ENCODE measurements around the gene IGHMBP2. TPM values are rescaled to one million over a fixed set of nuclear protein-coding genes. Genes with fewer than 3 reads are reported as not detected.
A peak's percentile ranks its signal among the peaks of the same experiment; 100 is the strongest.

The IGHMBP2 gene
- total RNA-seq, 1 donor: 10.9 TPM

GRCh38 chr11:68924073-68924925, 20.6 kb downstream of the IGHMBP2 start:
- Histone ChIP-seq H3K36me3 (ENCODE audit: insufficient read depth, low read length) (peaks cover 52% of the 10 kb centered on the region), H2AFZ (ENCODE audit: low read length) (no peak overlapping the region), H3K4me3 (ENCODE audit: insufficient read depth, low read length) (no peak overlapping the region), H3K9me3 (ENCODE audit: low read depth, low read length) (peaks cover 2% of the 10 kb centered on the region), H4K20me1 (ENCODE audit: insufficient read depth, low read length) (no peaks in the 10 kb centered on the region), H3K27ac (ENCODE audit: low read depth, low read length) (no peak overlapping the region), H3K27me3 (ENCODE audit: insufficient read depth, low read length) (no peaks in the 10 kb centered on the region), H3K79me2 (ENCODE audit: insufficient read depth, low read length) (peaks cover 4% of the 10 kb centered on the region), H3K4me2 (ENCODE audit: insufficient read depth, low read length) (no peak overlapping the region), H3K4me1 (ENCODE audit: insufficient read depth, low read length) (no peaks in the 10 kb centered on the region)
- peak; percentile 57 for DNase-seq (ENCODE audit: insufficient read length, low spot score, missing footprints)
- TF ChIP-seq, protein P1, sequence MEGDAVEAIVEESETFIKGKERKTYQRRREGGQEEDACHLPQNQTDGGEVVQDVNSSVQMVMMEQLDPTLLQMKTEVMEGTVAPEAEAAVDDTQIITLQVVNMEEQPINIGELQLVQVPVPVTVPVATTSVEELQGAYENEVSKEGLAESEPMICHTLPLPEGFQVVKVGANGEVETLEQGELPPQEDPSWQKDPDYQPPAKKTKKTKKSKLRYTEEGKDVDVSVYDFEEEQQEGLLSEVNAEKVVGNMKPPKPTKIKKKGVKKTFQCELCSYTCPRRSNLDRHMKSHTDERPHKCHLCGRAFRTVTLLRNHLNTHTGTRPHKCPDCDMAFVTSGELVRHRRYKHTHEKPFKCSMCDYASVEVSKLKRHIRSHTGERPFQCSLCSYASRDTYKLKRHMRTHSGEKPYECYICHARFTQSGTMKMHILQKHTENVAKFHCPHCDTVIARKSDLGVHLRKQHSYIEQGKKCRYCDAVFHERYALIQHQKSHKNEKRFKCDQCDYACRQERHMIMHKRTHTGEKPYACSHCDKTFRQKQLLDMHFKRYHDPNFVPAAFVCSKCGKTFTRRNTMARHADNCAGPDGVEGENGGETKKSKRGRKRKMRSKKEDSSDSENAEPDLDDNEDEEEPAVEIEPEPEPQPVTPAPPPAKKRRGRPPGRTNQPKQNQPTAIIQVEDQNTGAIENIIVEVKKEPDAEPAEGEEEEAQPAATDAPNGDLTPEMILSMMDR (IDR thresholded peaks at IDR 0.05; ENCODE audit: extremely low read depth, low read depth, low read length): no peak

- Histone ChIP-seq H3K79me2 (ENCODE audit: insufficient read depth, low read length) (peaks cover 4% of the 10 kb centered on the region), H3K27me3 (ENCODE audit: insufficient read depth, low read length) (no peaks in the 10 kb centered on the region), H4K20me1 (ENCODE audit: insufficient read depth, low read length) (no peaks in the 10 kb centered on the region), H3K27ac (ENCODE audit: low read depth, low read length) (no peak overlapping the region), H3K9me3 (ENCODE audit: low read depth, low read length) (peaks cover 2% of the 10 kb centered on the region), H2AFZ (ENCODE audit: low read length) (no peak overlapping the region), H3K4me1 (ENCODE audit: insufficient read depth, low read length) (no peaks in the 10 kb centered on the region), H3K4me3 (ENCODE audit: insufficient read depth, low read length) (no peak overlapping the region), H3K36me3 (ENCODE audit: insufficient read depth, low read length) (peaks cover 54% of the 10 kb centered on the region), H3K4me2 (ENCODE audit: insufficient read depth, low read length) (no peak overlapping the region)
- DNase-seq (ENCODE audit: insufficient read length, low spot score, missing footprints): no peak
- TF ChIP-seq, protein P1 (IDR thresholded peaks at IDR 0.05; ENCODE audit: extremely low read depth, low read depth, low read length): no peak
These were observed 21.9 kb downstream of the IGHMBP2 start for GRCh38 chr11:68925611-68926010.

GRCh38 chr11:68927280-68928135, 23.8 kb downstream of the IGHMBP2 start:
- Histone ChIP-seq H3K27me3 (ENCODE audit: insufficient read depth, low read length) (no peaks in the 10 kb centered on the region), H3K79me2 (ENCODE audit: insufficient read depth, low read length) (peaks cover 4% of the 10 kb centered on the region), H3K27ac (ENCODE audit: low read depth, low read length) (no peak overlapping the region), H3K4me2 (ENCODE audit: insufficient read depth, low read length) (no peak overlapping the region), H4K20me1 (ENCODE audit: insufficient read depth, low read length) (no peaks in the 10 kb centered on the region), H3K4me1 (ENCODE audit: insufficient read depth, low read length) (no peaks in the 10 kb centered on the region), H2AFZ (ENCODE audit: low read length) (no peak overlapping the region), H3K36me3 (ENCODE audit: insufficient read depth, low read length) (peaks cover 44% of the 10 kb centered on the region), H3K9me3 (ENCODE audit: low read depth, low read length) (peaks cover 2% of the 10 kb centered on the region), H3K4me3 (ENCODE audit: insufficient read depth, low read length) (no peak overlapping the region)
- TF ChIP-seq, protein P1 (IDR thresholded peaks at IDR 0.05; ENCODE audit: extremely low read depth, low read depth, low read length): no peak
- no peak for DNase-seq (ENCODE audit: insufficient read length, low spot score, missing footprints)

All from osteoblast (primary cell).